HCT116 (cell line): ENCODE measurements around the gene PML. TPM values are rescaled to one million over a fixed set of nuclear protein-coding genes. Genes with fewer than 3 reads are reported as not detected.
"Not testable (repeated sequence)": the region's sequence is repeated elsewhere in the genome, so short reads cannot be mapped to it uniquely, and the experiment has no call there.

Source experiments
- ATAC-seq: fragments of 200-7000 bp; cut with Tn5 transposase; 2 replicates; pipeline ENCODE4 v1.9.1; 2020; ENCODE audit warnings: mild to moderate bottlenecking, moderate library complexity
- BruUV-seq: library from RNA; stranded (reverse); fragments of 400-500 nt; replicated peaks from 2 replicates; lab custom pipeline; 2021; lab: Mats Ljungman, UMichigan
- CTCF ChIA-PET: fragments of 300-600 bp; sonication (Branson Sonifier 250); formaldehyde crosslinking; loops from one replicate; lab custom pipeline; 2021; ENCODE audit warnings: antibody characterized with exemption; lab: Charles Lee
- POLR2A ChIA-PET: fragments of 300-600, 350-600 bp; sonication (Branson Sonifier 250); formaldehyde crosslinking; loops from one replicate; lab custom pipeline; 2021; ENCODE audit warnings: antibody characterized with exemption; lab: Charles Lee
- RAD21 ChIA-PET, 2 experiments: fragments of 300-600 bp; sonication (Branson Sonifier 250); formaldehyde crosslinking; loops; one replicate each; lab custom pipeline; 2023; ENCODE audit warnings: low total read pairs in 2 of 2; ENCODE audit not compliant: uncharacterized antibody in 2 of 2, unreplicated experiment in 2 of 2, low non-redundant PET in 1 of 2; lab: Charles Lee
- DNase-seq: peaks from one replicate; pipeline ENCODE4 v3.0.0-alpha.2; 2010; ENCODE audit warnings: low read depth, low spot score
- H2AFZ ChIP-seq: fragments of 200-600 bp; shearing (Covaris generic), sonication (generic); 2 replicates; pipeline ENCODE4 v1.6.1; 2017; ENCODE audit warnings: low read depth, mixed run types, mixed read lengths, antibody characterized with exemption, low read length; ENCODE audit not compliant: poor library complexity, severe bottlenecking
- H3K27ac ChIP-seq: 2 replicates; pipeline ENCODE4 v1.5.1; 2012; ENCODE audit warnings: low read depth, low read length
- H3K27me3 ChIP-seq: fragments of 200-600 bp; sonication (generic); 2 replicates; pipeline ENCODE4 v1.6.1; 2016; ENCODE audit warnings: mixed run types, low read length, mixed read lengths; ENCODE audit not compliant: insufficient read depth
- H3K36me3 ChIP-seq, 2 experiments: fragments of 200-500 bp in 1 of 2; fragments of 200-600 bp in 1 of 2; sonication (Bioruptor generic) in 1 of 2; sonication (generic) in 1 of 2; 2 replicates each; pipeline versions ENCODE4 v1.5.1 to v1.6.1; 2014 to 2016; ENCODE audit warnings: low read length in 2 of 2, inconsistent platforms in 1 of 2, mixed read lengths in 1 of 2, mixed run types in 1 of 2; ENCODE audit not compliant: insufficient read depth in 2 of 2, control insufficient read depth in 1 of 2
- H3K4me1 ChIP-seq, 2 experiments: fragments of 200-600 bp in 1 of 2; sonication (generic) in 1 of 2; 2 replicates each; pipeline versions ENCODE4 v1.5.1 to v1.6.1; 2012 to 2017; ENCODE audit warnings: low read length in 2 of 2, inconsistent platforms in 1 of 2, mild to moderate bottlenecking in 1 of 2, mixed read lengths in 1 of 2, mixed run types in 1 of 2, moderate library complexity in 1 of 2; ENCODE audit not compliant: insufficient read depth in 2 of 2, control insufficient read depth in 1 of 2
- H3K4me2 ChIP-seq: fragments of 200-600 bp; sonication (generic); 2 replicates; pipeline ENCODE4 v1.6.1; 2017; ENCODE audit warnings: mixed run types, low read length, mixed read lengths
- H3K4me3 ChIP-seq, 2 experiments: fragments of 200-600 bp in 1 of 2; sonication (generic) in 1 of 2; replicated peaks in 1 of 2; 2 replicates each; pipeline ENCODE4 v1.5.1; 2011 to 2016; ENCODE audit warnings: low read length in 2 of 2, control low read depth in 1 of 2, low read depth in 1 of 2, mild to moderate bottlenecking in 1 of 2, mixed read lengths in 1 of 2, mixed run types in 1 of 2
- H3K79me2 ChIP-seq: fragments of 200-600 bp; sonication (generic); 2 replicates; pipeline ENCODE4 v1.6.1; 2017; ENCODE audit warnings: mild to moderate bottlenecking, mixed run types, low read length, moderate library complexity, mixed read lengths; ENCODE audit not compliant: insufficient read depth
- H3K9ac ChIP-seq: fragments of 200-600 bp; sonication (generic); 2 replicates; pipeline ENCODE4 v1.6.1; 2016; ENCODE audit warnings: low read length, mixed read lengths
- H3K9me2 ChIP-seq: fragments of 200-600 bp; sonication (generic), shearing (Covaris generic); 2 replicates; pipeline ENCODE4 v1.6.1; 2017; ENCODE audit warnings: mixed run types, mild to moderate bottlenecking, moderate library complexity; ENCODE audit not compliant: insufficient read depth
- H3K9me3 ChIP-seq, 2 experiments: fragments of 200-500 bp in 1 of 2; fragments of 200-600 bp in 1 of 2; sonication (Bioruptor generic) in 1 of 2; sonication (generic) in 1 of 2; 2 replicates each; pipeline ENCODE4 v1.6.1; 2014 to 2017; ENCODE audit warnings: low read length in 2 of 2, mixed read lengths in 2 of 2, inconsistent platforms in 1 of 2, low read depth in 1 of 2, mild to moderate bottlenecking in 1 of 2, mixed run types in 1 of 2, moderate library complexity in 1 of 2; ENCODE audit not compliant: control insufficient read depth in 1 of 2, insufficient read depth in 1 of 2
- H4K20me1 ChIP-seq: fragments of 200-600 bp; sonication (generic), shearing (Covaris generic); 2 replicates; pipeline ENCODE4 v1.6.1; 2017; ENCODE audit warnings: mixed run types, mild to moderate bottlenecking, moderate library complexity; ENCODE audit not compliant: insufficient read depth
- ATF3 ChIP-seq: IDR thresholded peaks from 2 replicates; pipeline ENCODE4 v1.6.1; 2012
- CBX3 ChIP-seq: IDR thresholded peaks from 2 replicates; pipeline ENCODE4 v1.6.1; 2012; ENCODE audit warnings: low read depth
- CEBPB ChIP-seq: IDR thresholded peaks from 2 replicates; pipeline ENCODE4 v1.6.1; 2012; ENCODE audit warnings: low read depth
- EGR1 ChIP-seq: IDR thresholded peaks from 2 replicates; pipeline ENCODE4 v1.6.1; 2012; ENCODE audit warnings: low read depth
- ELF1 ChIP-seq: IDR thresholded peaks from 2 replicates; pipeline ENCODE4 v1.6.1; 2012; ENCODE audit warnings: low read depth, borderline replicate concordance
- EZH2 ChIP-seq: fragments of 200-600 bp; sonication (generic); IDR thresholded peaks from 2 replicates; pipeline ENCODE4 v1.6.1; 2017; ENCODE audit warnings: antibody characterized with exemption, mixed run types
- EZH2phosphoT487 ChIP-seq: fragments of 200-600 bp; IDR thresholded peaks from 2 replicates; pipeline ENCODE4 v1.6.1; 2018; ENCODE audit warnings: antibody characterized with exemption, borderline replicate concordance
- FOSL1 ChIP-seq: IDR thresholded peaks from 2 replicates; pipeline ENCODE4 v1.6.1; 2012; ENCODE audit warnings: low read depth
- JUND ChIP-seq: IDR thresholded peaks from 2 replicates; pipeline ENCODE4 v1.6.1; 2012
- MAX ChIP-seq: IDR thresholded peaks from 2 replicates; pipeline ENCODE4 v1.6.1; 2012
- POLR2A ChIP-seq: IDR thresholded peaks from 2 replicates; pipeline ENCODE4 v1.7.0; 2011; ENCODE audit warnings: borderline replicate concordance; ENCODE audit not compliant: insufficient read depth, insufficient read length; ENCODE audit errors: extremely low read depth
- POLR2AphosphoS5 ChIP-seq: IDR thresholded peaks from 2 replicates; pipeline ENCODE4 v1.6.1; 2011; ENCODE audit warnings: mild to moderate bottlenecking, low read depth, low read length, moderate library complexity
- RAD21 ChIP-seq: IDR thresholded peaks from 2 replicates; pipeline ENCODE4 v1.6.1; 2012; ENCODE audit warnings: low read depth, mild to moderate bottlenecking
- REST ChIP-seq: IDR thresholded peaks from 2 replicates; pipeline ENCODE4 v1.6.1; 2012; ENCODE audit warnings: low read depth
- SIN3A ChIP-seq: IDR thresholded peaks from 2 replicates; pipeline ENCODE4 v1.6.1; 2012; ENCODE audit warnings: low read depth
- SP1 ChIP-seq: IDR thresholded peaks from 2 replicates; pipeline ENCODE4 v1.6.1; 2012; ENCODE audit warnings: low read depth
- SRF ChIP-seq: IDR thresholded peaks from 2 replicates; pipeline ENCODE4 v1.6.1; 2012; ENCODE audit warnings: low read depth
- TCF7L2 ChIP-seq: IDR thresholded peaks from 2 replicates; pipeline ENCODE4 v1.7.0; 2011; ENCODE audit warnings: borderline replicate concordance, inconsistent platforms; ENCODE audit not compliant: insufficient read depth, insufficient read length; ENCODE audit errors: extremely low read depth
- ZBTB33 ChIP-seq: IDR thresholded peaks from 2 replicates; pipeline ENCODE4 v1.6.1; 2011; ENCODE audit warnings: mild to moderate bottlenecking, low read length, moderate library complexity; ENCODE audit not compliant: insufficient replicate concordance; ENCODE audit errors: extremely low read depth
- intact Hi-C: fragments of 100-400 bp; cut with micrococcal nuclease; formaldehyde crosslinking; loops from 2 replicates; pipeline ENCODE4 v1.10.0; 2022
- total RNA-seq: library from RNA; stranded (reverse); gene quantifications from one replicate; pipeline ENCODE4 v1.2.1, GENCODE V29; 2021; ENCODE audit not compliant: unreplicated experiment

Gene PML
- total RNA-seq, 1 experiment from 2014 or later, result 28.1 TPM

GRCh38 chr15:73959801-73960200, 34.7 kb upstream of the PML start:
- no peak for ATAC-seq
- H3K27me3 ChIP-seq, result no peaks in the 10 kb centered on the region
- peaks cover 16 to 33% of the 10 kb centered on the region in 2 experiments for H3K4me1 ChIP-seq
- no peaks in the 10 kb centered on the region for H3K36me3 ChIP-seq
- no TSS peak for BruUV-seq
- intact Hi-C loops, result no loop called here
- no peak overlapping the region for H3K4me2 ChIP-seq
- H3K9ac ChIP-seq, result no peak overlapping the region
- ChIA-PET POLR2A (no interaction called here), CTCF (interaction anchor here (1.7 to 2.6 kb wide), 2 partner anchors 9 to 13 kb away, joined by 8 read pairs; no protein-coding TSS in a partner anchor), RAD21 (no interaction called here)
- no peak overlapping the region for H3K4me3 ChIP-seq
- no peaks in the 10 kb centered on the region for H3K79me2 ChIP-seq
- DNase-seq, result no peak
- H3K9me3 ChIP-seq, result no peaks in the 10 kb centered on the region
- no peaks in the 10 kb centered on the region for H4K20me1 ChIP-seq
- no peak for TF ChIP-seq RAD21
- no peak for TF ChIP-seq SP1
- no peak for TF ChIP-seq POLR2AphosphoS5
- TF ChIP-seq ELF1, result no peak
- TF ChIP-seq ATF3, result no peak
- TF ChIP-seq JUND, result no peak
- no peak for TF ChIP-seq ZBTB33
- TF ChIP-seq CEBPB, result no peak
- no peak for TF ChIP-seq EZH2
- TF ChIP-seq CBX3, result no peak
- no peak for TF ChIP-seq SRF
- TF ChIP-seq EGR1, result no peak
- no peak for TF ChIP-seq POLR2A
- no peak for TF ChIP-seq REST
- TF ChIP-seq TCF7L2, result no peak
- no peak for TF ChIP-seq EZH2phosphoT487
- no peak for TF ChIP-seq FOSL1
- no peak for TF ChIP-seq MAX
- no peak for TF ChIP-seq SIN3A
- H2AFZ ChIP-seq, result no peak overlapping the region
- H3K27ac ChIP-seq, result no peak overlapping the region
- no peaks in the 10 kb centered on the region for H3K9me2 ChIP-seq

- intact Hi-C loops, H4K20me1 ChIP-seq, BruUV-seq, RAD21 ChIA-PET, H3K4me2 ChIP-seq, DNase-seq, H3K79me2 ChIP-seq, H3K9me3 ChIP-seq, H2AFZ ChIP-seq, H3K9me2 ChIP-seq, POLR2A ChIA-PET, ATAC-seq, H3K27me3 ChIP-seq, H3K9ac ChIP-seq, H3K36me3 ChIP-seq, H3K27ac ChIP-seq, H3K4me3 ChIP-seq: not testable (repeated sequence)
- CTCF ChIA-PET, result interaction anchor here (1.4 to 2.6 kb wide), 3 partner anchors 9 to 12 kb away, joined by 4 to 8 read pairs (median 8); no protein-coding TSS in a partner anchor
- peaks cover 21 to 39% of the 10 kb centered on the region in 2 experiments for H3K4me1 ChIP-seq
Measured at GRCh38 chr15:73960472-73961070, 33.9 kb upstream of the PML start.
